K562 (cell line): ENCODE results near the gene IQUB. TPM values are rescaled to one million over a fixed set of nuclear protein-coding genes. Genes with fewer than 3 reads are reported as not detected.

Source experiments
- ATF7 ChIP-seq: fragments of 450-650 bp; IDR thresholded peaks from 2 replicates; pipeline ENCODE4 v1.7.1; 2014; ENCODE audit warnings: mild to moderate bottlenecking, moderate library complexity
- E2F1 ChIP-seq: sonication (generic); formaldehyde crosslinking; IDR thresholded peaks from 2 replicates; pipeline ENCODE4 v1.8.1; 2023; ENCODE audit warnings: mild to moderate bottlenecking, missing genetic modification reagents, moderate library complexity
- HES1 ChIP-seq: fragments of 450-650 bp; IDR thresholded peaks from 2 replicates; pipeline ENCODE4 v1.6.1; 2016; ENCODE audit warnings: low read depth, mild to moderate bottlenecking, moderate library complexity
- MEF2A ChIP-seq: IDR thresholded peaks from 2 replicates; pipeline ENCODE4 v1.6.1; 2011; ENCODE audit warnings: low read depth, mild to moderate bottlenecking, low read length, moderate library complexity; ENCODE audit not compliant: control insufficient read depth
- SPI1 ChIP-seq: IDR thresholded peaks from 2 replicates; pipeline ENCODE4 v1.6.1; 2011; ENCODE audit warnings: low read depth, low read length, control low read depth, borderline replicate concordance
- ZBTB9 ChIP-seq: fragments of 450-650 bp; formaldehyde crosslinking; IDR thresholded peaks from 2 replicates; pipeline ENCODE4 v1.4.0; 2020; ENCODE audit warnings: mild to moderate bottlenecking, moderate library complexity
- polyA plus RNA-seq, 8 experiments: library from polyadenylated mRNA; depleted of rRNA in 4 of 8; stranded (reverse) in 5 of 8; unstranded in 3 of 8; fragments of >200 nt; fragmentation: Nextera tagmentation in 2 of 8; fragmentation: Illumina TruSeq in 1 of 8; extraction: Ambion mirVana in 2 of 8; extraction: Trizol in 1 of 8; gene quantifications; 2 replicates each; pipeline versions ENCODE4 v1.2.1 to v1.2.3, GENCODE V29; 2011 to 2014; ENCODE audit warnings: inconsistent platforms in 1 of 8, missing spikeins in 1 of 8
- total RNA-seq, 7 experiments: library from RNA; depleted of rRNA in 6 of 7; stranded (reverse); fragments of >200 nt in 6 of 7; fragmentation: Illumina TruSeq in 2 of 7; extraction: Trizol in 2 of 7; gene quantifications; 2 replicates each; pipeline versions ENCODE4 v1.2.1 to v1.2.3, GENCODE V29; 2011 to 2021; ENCODE audit warnings: low replicate concordance in 1 of 7
- TF ChIP-seq, protein P1 (sequence below): sonication (generic); formaldehyde crosslinking; IDR thresholded peaks from 2 replicates; pipeline ENCODE4 v1.5.0; 2020; ENCODE audit warnings: missing genetic modification reagents

Gene IQUB
- total and polyA plus RNA-seq, 9 of the 15 experiments (the other 6 are each of a cell fraction or from before 2014, with no cell fraction given) = 0.62 to 2.6 (median 1.4) TPM

DNA sequence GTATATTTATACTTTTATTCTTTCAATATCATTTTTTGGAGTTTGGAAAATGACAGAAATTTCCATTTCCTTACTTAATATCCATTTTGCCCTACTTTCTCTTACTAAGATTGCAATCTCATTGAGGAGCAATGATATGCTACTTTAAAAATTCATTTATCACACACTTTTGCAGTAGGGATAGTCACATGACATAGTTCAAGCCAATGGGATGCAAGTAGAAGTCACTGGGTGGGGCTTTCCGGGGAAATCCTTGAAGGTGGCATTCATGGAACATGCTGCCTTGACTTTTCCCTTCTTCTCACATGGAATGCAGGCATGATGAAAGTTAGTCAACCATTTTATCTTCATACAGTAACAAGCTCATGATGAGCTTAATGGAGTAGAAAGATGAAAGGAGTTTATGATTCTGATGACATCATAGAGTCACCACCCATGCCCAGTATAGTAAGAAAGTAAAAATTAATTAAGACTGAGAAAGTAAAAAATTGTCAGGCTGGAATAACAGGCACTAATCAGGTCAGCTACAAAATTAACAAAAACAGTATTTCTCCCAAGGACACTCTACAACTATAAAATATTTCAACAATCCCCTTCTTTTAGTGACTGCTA, 33.4 kb downstream of the IQUB start (continued):
- TF ChIP-seq ZBTB9 (CRISPR knock-in tag) (no peak), MEF2A (no peak), SPI1 (no peak), E2F1 (CRISPR knock-in tag) (no peak), ATF7 (peak; percentile 53; the same call in 1 of the 2 replicates), HES1 (no peak)
- TF ChIP-seq, protein P1, sequence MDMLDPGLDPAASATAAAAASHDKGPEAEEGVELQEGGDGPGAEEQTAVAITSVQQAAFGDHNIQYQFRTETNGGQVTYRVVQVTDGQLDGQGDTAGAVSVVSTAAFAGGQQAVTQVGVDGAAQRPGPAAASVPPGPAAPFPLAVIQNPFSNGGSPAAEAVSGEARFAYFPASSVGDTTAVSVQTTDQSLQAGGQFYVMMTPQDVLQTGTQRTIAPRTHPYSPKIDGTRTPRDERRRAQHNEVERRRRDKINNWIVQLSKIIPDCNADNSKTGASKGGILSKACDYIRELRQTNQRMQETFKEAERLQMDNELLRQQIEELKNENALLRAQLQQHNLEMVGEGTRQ = peak; percentile 49; the same call in 1 of the 2 replicates
